NCI-H2171 (cell line): ENCODE measurements around the gene CBX8.

Experiments used
- DNase-seq: peaks from one replicate; lab custom pipeline; 2025; lab: John Stamatoyannopoulos, UW

Gene CBX8

DNA sequence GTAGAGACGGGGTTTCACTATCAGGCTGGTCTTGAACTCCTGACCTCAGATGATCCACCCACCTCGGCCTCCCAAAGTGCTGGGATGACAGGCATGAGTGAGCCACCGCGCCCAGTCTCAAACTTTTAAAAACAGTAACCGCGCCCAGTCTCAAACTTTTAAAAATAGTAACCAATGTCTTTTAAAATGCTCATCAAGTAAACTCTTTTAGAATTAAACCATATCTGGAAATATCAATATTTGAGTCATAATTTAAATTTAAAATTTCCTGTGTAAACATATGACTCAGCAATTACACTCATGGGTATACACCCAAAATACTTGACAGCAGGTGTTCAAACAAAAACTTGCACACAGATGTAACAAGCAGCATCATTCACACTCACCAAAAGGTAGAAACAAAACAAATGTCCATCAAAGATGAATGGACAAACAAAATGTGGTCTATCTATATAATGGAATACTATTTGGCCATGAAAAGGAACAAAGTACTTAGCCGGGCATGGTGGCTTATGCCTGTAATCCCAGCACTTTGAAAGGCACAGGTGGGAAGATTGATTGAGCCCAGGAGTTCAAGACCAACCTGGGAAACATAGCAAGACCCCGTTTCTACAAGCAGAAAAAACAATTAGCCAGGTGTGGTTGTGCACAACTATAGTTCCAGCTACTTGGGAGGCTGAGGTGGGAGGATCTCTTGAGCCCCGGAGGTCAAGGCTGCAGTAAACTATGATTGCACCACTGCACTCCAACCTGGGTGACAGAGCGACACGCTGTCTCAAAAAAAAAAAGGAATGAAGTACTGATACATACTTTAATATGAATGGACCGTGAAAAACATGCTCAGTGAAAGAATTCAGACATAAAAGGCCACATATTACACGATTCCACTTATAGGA lies 46.0 kb downstream of the CBX8 start:
- DNase-seq, result no peak

- no peak for DNase-seq
Observed at GRCh38 chr17:79749958-79750357, 46.9 kb downstream of the CBX8 start.

DNA sequence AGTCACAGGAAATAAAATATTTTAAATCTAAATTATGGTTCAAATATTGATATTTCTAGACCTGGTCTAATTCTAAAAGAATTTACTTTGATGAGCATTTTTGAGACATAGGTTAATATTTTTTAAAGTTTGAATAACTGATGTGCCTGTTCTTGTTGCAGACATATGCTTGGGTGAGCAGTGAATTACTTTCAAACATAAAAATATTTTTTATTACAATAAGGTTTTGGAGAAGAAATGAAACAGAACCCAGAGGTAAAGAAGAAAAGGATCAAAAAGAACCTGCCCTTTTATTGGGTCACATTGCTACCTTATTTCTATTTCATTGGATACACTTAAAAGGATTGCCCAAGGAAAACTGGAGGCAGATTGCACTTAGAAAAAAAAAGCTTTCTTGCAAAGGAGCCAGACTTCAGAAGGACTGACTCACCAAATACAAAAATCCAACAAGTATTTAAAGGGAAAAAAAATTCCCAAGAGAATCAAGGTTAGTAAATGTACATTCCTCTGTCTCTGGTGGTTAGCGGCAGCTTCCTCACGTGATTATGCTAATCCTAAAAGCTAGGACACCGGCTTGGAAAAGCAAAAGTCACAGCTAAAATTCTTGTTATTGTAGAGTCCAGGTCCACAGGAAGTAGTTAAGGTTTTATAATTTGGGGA lies 47.6 kb downstream of the CBX8 start:
- peak; percentile 78 for DNase-seq

DNA sequence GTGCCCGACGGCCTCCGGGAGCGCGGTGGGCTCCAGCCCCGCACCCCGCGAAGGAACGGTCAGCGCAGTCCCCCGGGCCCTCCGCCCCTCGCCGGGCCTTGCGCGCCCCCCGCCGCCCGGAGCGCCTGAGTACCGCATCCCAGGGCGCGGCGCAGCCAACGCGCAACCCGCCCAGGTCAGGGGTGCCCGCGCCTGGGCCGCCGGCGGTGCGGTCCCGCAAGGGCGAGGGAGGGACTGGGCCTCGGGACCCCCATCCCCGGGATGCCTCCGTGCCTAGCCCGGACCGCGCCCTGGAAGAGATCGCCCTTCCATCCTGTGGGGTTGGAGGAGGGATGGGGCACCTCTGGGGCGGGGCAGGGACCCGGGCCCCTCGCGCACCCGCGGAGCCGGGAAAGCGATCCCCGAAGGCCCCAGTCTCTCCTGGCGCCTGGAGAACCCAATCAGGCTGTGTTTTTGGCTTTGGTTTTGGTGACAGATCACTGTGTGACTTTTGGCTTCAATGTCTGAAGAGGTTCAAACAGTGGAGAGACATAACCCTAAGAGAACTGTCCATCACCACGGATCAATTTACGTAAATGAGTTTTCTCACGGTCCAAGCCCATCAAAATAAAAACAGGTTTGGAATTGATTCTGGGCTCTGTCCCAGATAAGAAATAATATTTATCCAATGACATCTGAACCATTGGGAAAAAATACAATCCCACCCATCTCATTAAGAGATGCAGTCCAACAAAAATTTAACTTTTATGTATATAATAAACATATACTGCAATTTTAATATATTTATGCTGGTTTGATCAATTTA lies 48.4 kb downstream of the CBX8 start:
- no peak for DNase-seq

DNA sequence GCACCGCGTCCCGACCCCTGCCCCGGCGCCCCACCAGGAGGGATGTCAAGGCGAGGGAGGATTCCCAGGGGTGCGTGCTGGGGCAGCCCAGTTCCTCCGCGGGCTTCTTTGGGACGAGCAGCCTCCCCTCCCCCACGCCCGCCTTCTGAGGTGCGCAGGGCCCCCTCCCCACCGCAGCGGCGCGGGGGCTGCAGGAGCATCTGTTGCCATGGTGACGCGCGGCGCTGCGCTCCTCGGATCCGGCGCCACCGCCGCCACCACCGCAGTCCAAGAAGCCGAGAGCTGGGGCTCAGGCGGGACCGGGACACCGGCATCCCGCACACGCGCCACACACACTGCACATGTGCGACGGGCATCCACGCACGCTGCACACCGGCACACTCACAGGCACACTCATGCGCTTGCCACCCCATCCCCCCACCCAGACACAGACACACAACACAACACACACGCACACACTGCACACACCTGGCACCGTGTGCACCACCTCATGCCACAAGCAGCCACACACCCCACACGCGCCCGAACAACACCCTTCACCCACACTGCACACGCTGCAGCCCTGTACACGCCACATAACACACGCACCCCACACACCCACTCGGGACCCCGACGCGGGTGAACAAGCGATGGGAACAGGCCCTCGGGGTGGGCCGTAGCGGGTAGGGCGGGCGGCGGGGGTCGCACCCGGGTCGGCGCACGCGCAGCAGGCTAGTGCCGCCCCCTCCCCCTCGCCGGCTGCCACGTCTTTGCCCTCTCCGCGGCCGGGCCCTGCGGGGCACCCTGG lies 49.2 kb downstream of the CBX8 start:
- peak; percentile 60 for DNase-seq

GRCh38 chr17:79746889-79747507 lies 49.9 kb downstream of the CBX8 start:
- no peak for DNase-seq

GRCh38 chr17:79745641-79746105 lies 51.2 kb downstream of the CBX8 start:
- no peak for DNase-seq

DNA sequence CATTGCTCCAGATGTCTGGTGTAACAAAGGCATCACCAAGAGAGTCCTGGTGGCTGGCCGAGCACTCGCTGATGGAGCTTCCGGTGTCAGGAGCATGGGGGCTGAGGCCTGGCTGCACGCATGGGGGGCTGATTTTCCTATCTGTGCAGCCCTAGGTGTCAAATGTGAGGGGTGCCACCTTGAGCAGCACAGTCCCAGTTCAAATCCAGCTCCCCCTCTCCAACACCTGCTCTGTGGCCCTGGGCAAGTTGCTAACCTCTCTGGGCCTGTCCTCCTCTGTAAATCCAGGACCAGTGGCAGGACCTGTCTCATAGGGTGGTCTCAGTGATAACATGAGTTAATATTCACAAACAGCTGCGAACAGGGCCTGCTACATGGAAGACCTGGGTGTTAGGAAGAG lies 53.3 kb downstream of the CBX8 start:
- no peak for DNase-seq

- DNase-seq, result no peak
Observed at GRCh38 chr17:79742951-79743476, 53.9 kb downstream of the CBX8 start.

- DNase-seq, result no peak
Observed at GRCh38 chr17:79742589-79742918, 54.3 kb downstream of the CBX8 start.
